Measurements from ENCODE around the gene PINK1. TPM values are rescaled to one million over a fixed set of nuclear protein-coding genes. Genes with fewer than 3 reads are reported as not detected.

PINK1 gene
- total RNA-seq, 3 donors from 2014 or later (not counting 1 experiment from before 2014, with no cell fraction given): 10.8 to 16.2 (median 15.0) TPM

DNA sequence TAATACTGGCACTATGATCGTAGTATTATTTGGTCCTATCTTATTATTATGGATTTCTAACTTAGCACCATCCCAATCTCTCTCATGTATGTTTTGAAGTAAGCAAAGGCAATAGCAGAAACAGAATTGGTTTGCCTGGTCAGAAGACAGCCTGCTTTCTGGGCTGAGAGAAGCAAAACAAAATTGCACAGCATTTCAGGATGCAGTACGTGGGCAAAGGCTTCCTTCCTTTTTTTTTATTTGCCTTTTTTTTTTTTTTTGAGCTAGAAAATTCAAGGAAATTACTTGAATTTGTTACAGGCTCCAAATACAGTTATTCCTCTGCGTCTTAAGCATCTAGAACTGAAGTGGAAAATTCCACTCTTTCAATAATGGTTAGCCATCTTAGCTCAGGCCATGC is 35.6 kb upstream of the PINK1 start:
- Mint-ChIP-seq H3K27ac (no peak overlapping the region), H3K4me1 (no peaks in the 10 kb centered on the region), H3K4me3 (no peak overlapping the region), H3K9me3 (no peaks in the 10 kb centered on the region), H3K36me3 (no peaks in the 10 kb centered on the region), H3K27me3 (ENCODE audit: low read depth in 2 of 2) (peaks cover 7 to 36% of the 10 kb centered on the region in 2 donors)
- 30% methylated on average over 2 of the region's 3 CpGs for WGBS (ENCODE audit: insufficient coverage)
- ATAC-seq (no peak), DNase-seq (no peak)
- no peak overlapping the region for H3K27ac ChIP-seq (ENCODE audit: low read length)
- H3K27me3 ChIP-seq (ENCODE audit: control insufficient read depth, insufficient read depth, low read length): no peaks in the 10 kb centered on the region
- H3K4me1 ChIP-seq (ENCODE audit: control insufficient read depth, insufficient read depth, low read length): no peaks in the 10 kb centered on the region
- H3K36me3 ChIP-seq (ENCODE audit: control insufficient read depth, insufficient read depth, low read length): no peaks in the 10 kb centered on the region
- TF ChIP-seq, protein P1, sequence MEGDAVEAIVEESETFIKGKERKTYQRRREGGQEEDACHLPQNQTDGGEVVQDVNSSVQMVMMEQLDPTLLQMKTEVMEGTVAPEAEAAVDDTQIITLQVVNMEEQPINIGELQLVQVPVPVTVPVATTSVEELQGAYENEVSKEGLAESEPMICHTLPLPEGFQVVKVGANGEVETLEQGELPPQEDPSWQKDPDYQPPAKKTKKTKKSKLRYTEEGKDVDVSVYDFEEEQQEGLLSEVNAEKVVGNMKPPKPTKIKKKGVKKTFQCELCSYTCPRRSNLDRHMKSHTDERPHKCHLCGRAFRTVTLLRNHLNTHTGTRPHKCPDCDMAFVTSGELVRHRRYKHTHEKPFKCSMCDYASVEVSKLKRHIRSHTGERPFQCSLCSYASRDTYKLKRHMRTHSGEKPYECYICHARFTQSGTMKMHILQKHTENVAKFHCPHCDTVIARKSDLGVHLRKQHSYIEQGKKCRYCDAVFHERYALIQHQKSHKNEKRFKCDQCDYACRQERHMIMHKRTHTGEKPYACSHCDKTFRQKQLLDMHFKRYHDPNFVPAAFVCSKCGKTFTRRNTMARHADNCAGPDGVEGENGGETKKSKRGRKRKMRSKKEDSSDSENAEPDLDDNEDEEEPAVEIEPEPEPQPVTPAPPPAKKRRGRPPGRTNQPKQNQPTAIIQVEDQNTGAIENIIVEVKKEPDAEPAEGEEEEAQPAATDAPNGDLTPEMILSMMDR (IDR thresholded peaks at IDR 0.05): no peak
- no peaks in the 10 kb centered on the region for H3K9me3 ChIP-seq (ENCODE audit: control insufficient read depth, insufficient read depth, low read length)
- intact Hi-C loops (cut with micrococcal nuclease): no loop called here
- H3K4me3 ChIP-seq (ENCODE audit: low read length): no peak overlapping the region

DNA sequence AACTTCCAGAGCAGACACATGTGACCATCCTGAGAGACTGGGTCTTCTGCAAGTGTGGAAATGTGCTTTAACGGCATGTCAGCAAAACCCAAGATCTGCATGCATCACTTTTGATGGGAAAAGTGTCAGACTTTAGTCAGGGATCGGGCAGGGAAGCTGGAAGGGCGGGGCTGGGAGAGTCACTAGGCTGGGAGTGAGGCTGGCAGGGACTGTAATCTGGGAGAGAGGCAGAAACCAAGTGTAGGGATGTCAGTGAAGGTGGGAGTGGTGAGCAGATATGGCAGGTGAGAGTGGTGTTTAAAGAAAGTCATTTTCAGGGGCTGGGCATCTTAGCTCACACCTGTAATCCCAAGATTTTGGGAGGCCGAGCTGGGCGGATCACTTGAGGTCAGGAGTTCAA is 33.1 kb upstream of the PINK1 start:
- ATAC-seq (no peak), DNase-seq (no peak)
- Histone ChIP-seq H3K9me3 (ENCODE audit: control insufficient read depth, insufficient read depth, low read length) (no peaks in the 10 kb centered on the region), H3K4me1 (ENCODE audit: control insufficient read depth, insufficient read depth, low read length) (no peaks in the 10 kb centered on the region), H3K27me3 (ENCODE audit: control insufficient read depth, insufficient read depth, low read length) (no peaks in the 10 kb centered on the region), H3K36me3 (ENCODE audit: control insufficient read depth, insufficient read depth, low read length) (no peaks in the 10 kb centered on the region), H3K27ac (ENCODE audit: low read length) (no peak overlapping the region), H3K4me3 (ENCODE audit: low read length) (no peak overlapping the region)
- Mint-ChIP-seq H3K36me3 (no peaks in the 10 kb centered on the region), H3K4me1 (no peaks in the 10 kb centered on the region), H3K27ac (no peak overlapping the region), H3K27me3 (ENCODE audit: low read depth in 2 of 2) (peaks cover 7 to 19% of the 10 kb centered on the region in 2 donors), H3K4me3 (no peak overlapping the region), H3K9me3 (no peaks in the 10 kb centered on the region)
- WGBS (ENCODE audit: insufficient coverage): 84% methylated on average over 5 of the region's 5 CpGs
- TF ChIP-seq, protein P1 (IDR thresholded peaks at IDR 0.05): no peak
- intact Hi-C loops (cut with micrococcal nuclease): no loop called here

- no peaks in the 10 kb centered on the region for H3K27me3 ChIP-seq (ENCODE audit: control insufficient read depth, insufficient read depth, low read length)
- DNase-seq (no peak), ATAC-seq (no peak)
- 67% methylated on average over 3 of the region's 5 CpGs for WGBS (ENCODE audit: insufficient coverage)
- Mint-ChIP-seq H3K27me3 (ENCODE audit: low read depth in 2 of 2) (peaks cover 7 to 19% of the 10 kb centered on the region in 2 donors), H3K36me3 (no peaks in the 10 kb centered on the region), H3K4me1 (no peaks in the 10 kb centered on the region), H3K4me3 (no peak overlapping the region), H3K9me3 (no peaks in the 10 kb centered on the region), H3K27ac (no peak overlapping the region)
- H3K9me3 ChIP-seq (ENCODE audit: control insufficient read depth, insufficient read depth, low read length): no peaks in the 10 kb centered on the region
- TF ChIP-seq, protein P1 (IDR thresholded peaks at IDR 0.05): no peak
- intact Hi-C loops (cut with micrococcal nuclease): no loop called here
- no peaks in the 10 kb centered on the region for H3K4me1 ChIP-seq (ENCODE audit: control insufficient read depth, insufficient read depth, low read length)
- no peaks in the 10 kb centered on the region for H3K36me3 ChIP-seq (ENCODE audit: control insufficient read depth, insufficient read depth, low read length)
- H3K27ac ChIP-seq (ENCODE audit: low read length): no peak overlapping the region
- no peak overlapping the region for H3K4me3 ChIP-seq (ENCODE audit: low read length)
These were observed 32.0 kb upstream of the PINK1 start for GRCh38 chr1:20601129-20601825.
